Measurements from ENCODE around the gene NEUROD4.

DNA sequence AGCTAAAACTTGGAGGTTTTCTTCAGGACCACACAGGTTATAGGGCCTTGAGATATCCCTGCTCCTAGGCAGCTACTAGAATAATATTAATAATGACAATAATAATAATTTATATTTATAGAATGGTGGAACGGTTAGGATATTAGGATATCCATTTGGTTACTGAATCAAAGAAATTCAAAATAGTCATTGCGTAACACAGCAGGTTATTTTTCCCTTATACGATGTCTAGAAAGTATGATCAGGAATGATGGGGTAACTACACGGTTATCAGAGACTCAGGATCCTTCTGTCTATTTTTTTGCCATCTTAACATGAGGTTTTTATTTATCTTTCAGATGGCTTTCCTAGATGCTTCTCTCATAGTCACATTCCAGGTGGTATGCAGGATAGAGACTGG is 39.0 kb downstream of the NEUROD4 start:
- TF ChIP-seq, protein P1, sequence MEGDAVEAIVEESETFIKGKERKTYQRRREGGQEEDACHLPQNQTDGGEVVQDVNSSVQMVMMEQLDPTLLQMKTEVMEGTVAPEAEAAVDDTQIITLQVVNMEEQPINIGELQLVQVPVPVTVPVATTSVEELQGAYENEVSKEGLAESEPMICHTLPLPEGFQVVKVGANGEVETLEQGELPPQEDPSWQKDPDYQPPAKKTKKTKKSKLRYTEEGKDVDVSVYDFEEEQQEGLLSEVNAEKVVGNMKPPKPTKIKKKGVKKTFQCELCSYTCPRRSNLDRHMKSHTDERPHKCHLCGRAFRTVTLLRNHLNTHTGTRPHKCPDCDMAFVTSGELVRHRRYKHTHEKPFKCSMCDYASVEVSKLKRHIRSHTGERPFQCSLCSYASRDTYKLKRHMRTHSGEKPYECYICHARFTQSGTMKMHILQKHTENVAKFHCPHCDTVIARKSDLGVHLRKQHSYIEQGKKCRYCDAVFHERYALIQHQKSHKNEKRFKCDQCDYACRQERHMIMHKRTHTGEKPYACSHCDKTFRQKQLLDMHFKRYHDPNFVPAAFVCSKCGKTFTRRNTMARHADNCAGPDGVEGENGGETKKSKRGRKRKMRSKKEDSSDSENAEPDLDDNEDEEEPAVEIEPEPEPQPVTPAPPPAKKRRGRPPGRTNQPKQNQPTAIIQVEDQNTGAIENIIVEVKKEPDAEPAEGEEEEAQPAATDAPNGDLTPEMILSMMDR (IDR thresholded peaks at IDR 0.05; ENCODE audit: insufficient read depth, low read length), result no peak
- TF ChIP-seq POLR2AphosphoS5 (IDR thresholded peaks at IDR 0.05; ENCODE audit: low read depth), result no peak

Data from HL-60 (cell line).